RPMI7951 (cell line): ENCODE results near the gene RPS6KC1. TPM values are rescaled to one million over a fixed set of nuclear protein-coding genes. Genes with fewer than 3 reads are reported as not detected.
A peak's percentile ranks its signal among the peaks of the same experiment; 100 is the strongest.
"Not testable (repeated sequence)": the region's sequence is repeated elsewhere in the genome, so short reads cannot be mapped to it uniquely, and the experiment has no call there.

ENCODE experiments used
- DNase-seq: peaks from one replicate; pipeline ENCODE4 v3.0.0-alpha.2; 2012; ENCODE audit warnings: low read depth
- total RNA-seq: library from RNA; depleted of rRNA; stranded (reverse); fragments of >200 nt; shearing (Covaris generic); gene quantifications from 2 replicates; pipeline ENCODE4 v1.2.3, GENCODE V29; 2014

The RPS6KC1 gene
- total RNA-seq, 1 experiment from 2014 or later = 19.3 TPM

DNA sequence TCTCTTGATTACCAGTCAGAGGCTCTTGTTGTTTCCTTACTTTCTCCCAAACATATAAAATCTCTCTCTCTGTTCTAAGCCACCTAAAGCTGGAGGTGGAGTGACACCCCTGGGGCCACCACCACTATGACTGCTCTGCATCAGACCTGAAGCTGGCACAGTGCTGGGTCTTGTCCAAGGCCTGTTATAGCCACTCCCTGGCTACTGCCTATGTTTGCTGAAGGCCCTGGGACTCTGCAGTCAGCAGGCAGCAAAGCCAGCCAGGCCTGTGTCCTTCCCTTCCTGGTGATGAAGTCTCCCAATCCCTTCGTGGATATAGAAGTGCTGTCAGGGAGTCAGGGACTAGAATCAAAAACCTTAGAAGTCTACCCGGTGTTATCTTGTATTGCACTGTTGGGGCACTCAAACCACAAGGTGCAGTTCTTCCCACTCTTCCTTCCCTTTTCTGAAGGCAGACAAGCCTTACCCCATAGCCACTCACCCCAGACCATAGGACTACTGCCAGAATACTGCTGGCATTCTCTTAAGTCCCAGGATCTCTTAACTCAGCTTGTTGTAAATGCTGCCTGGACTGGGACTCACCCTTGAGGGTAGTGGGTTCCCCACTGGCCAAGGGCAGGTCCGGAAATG lies 103.1 kb downstream of the RPS6KC1 start:
- DNase-seq = no peak

DNA sequence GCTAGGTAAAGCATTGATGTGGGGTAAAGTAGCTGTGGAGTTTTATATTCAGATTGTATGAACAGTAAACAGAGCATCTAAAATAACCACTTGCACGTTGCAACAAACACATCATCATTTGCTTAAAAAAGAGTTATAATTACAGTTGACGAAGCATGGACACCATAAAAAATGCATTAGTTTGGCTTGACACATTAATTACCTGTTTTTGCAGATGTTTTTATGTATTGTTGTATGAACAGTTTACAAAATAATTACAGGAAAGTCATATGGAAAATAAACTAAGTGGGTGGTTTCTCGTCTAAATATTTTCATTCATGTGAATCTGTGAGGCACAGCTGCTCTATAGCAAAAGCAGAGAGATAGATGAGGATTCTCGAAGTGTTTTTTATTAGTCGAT lies 108.3 kb downstream of the RPS6KC1 start:
- no peak for DNase-seq

DNA sequence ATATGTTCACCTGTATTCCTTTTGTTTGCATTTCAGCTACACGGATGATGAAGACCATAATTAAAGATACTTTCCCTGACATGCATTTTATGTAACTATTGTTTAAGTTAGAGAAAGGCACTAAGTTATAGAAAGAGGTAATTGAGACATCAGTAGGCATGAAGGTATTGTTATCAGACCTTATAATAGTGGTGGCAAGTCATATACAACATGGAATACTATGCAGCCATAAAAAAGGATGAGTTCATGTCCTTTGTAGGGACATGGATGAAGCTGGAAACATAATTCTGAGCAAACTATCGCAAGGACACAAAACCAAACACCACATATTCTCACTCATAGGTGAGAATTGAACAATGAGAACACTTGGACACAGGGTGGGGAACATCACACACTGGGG lies 109.4 kb downstream of the RPS6KC1 start:
- DNase-seq = not testable (repeated sequence)

DNA sequence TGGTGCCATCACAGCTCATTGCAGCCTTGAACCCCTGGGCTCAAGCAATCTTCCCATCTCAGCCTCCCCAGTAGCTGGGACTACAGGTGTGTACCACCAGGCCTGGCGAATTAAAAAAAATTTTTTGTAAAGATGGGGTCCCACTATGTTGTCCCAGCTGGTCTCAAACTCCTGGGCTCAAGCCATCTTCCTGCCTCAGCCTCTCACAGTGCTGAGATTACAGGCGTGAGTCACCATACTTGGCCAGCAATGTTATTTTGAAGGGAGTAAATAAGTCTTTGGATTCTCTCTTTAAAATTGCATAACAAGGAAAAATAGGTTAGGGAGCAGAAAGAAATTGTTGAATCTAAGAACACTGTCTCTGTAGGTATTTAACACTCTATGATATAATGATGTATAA lies 111.3 kb downstream of the RPS6KC1 start:
- DNase-seq = peak; percentile 20

DNA sequence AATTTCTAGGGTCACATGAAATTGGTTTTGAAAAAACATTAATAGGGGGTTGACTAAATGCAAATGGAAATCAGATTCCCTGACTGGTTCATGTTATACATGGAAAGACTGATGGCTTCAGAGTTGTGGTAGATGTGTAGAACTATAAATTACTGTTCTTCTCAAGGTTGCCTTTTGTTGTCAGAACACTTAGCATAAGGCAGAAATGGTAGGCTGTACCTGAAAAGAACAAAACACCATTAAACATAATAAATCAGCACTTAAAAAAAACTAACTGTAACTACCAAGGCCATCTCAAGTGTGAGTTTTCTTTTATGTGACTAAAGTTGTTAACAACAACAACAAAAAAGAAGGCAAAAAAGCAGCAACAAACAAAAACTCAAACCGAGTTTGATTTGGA lies 111.8 kb downstream of the RPS6KC1 start:
- DNase-seq = no peak

DNA sequence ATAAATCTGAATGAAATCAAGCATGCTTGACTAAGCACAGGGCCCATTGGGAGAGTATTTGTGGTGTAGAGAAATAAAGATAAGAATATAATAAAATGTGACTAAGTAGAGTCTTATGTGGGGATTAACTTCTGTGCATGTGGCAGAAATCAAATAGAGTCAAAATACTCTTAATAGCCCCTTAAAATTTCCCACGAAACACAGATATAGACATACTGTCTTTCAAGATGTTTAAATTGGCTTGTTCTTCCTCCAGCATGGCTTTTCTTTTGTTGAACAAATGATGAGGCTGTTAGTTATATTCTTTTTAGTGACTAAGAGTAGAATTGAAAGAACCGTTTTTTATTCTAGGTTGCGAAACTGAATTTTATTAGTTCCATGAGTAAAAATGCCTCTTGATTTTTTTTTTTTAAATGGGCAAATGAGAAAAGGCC lies 112.3 kb downstream of the RPS6KC1 start:
- DNase-seq = no peak

DNA sequence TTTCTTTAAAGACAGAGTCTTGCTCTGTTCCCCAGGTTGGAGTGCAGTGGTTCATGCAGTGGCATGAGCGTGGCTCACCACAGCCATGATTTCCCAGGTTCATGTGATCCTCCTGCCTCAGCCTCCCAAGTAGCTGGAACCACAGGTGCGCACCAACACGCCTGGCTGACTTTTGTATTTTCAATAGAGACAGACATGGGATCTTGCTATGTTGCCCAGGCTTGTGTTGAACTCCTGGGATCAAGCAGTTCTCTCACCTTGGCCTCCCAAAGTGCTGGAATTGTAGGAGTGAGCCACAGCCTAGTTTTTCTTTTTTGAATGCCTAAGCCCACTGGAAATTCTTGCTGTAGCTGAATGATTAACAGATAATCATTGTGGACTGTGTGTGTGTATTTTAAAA lies 113.5 kb downstream of the RPS6KC1 start:
- no peak for DNase-seq

DNA sequence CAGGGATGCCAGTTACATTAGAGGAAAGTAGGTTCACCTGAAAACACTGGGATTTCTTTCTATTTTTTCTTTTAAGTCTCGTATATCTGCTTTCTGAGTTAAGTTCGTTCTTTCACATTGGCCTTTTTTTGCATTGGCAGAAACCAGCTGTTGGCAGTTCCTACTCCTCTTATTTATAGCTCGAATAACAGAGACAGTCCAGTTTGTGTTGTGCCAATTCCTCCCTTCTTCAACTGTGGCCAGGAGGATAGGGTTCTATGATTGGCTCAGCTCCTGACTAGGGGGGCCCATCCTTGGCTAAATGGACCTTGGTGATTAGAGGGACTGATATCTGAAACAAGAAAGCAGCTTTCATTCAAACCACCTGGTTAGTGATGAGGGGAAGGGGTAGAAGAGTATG lies 115.8 kb downstream of the RPS6KC1 start:
- DNase-seq = no peak

DNA sequence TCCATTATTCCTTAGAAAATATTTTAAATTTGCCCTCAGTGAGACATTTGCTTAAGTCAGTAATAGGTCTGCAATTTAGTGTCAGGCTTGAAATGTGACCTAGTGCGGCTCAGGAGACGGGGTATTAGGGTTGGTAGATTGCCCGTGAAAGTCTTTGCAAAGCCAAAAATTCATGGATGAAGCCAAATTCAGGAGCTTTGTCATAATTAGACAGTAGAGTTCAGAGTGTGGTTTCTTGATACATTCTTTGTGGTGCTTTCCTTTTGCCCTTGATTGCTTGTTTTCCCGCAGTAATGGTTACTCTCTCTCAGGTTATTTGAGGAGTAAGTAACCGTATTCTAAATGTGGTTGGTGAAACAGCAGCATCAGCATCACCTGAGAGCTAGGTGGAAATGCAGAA lies 120.7 kb downstream of the RPS6KC1 start:
- no peak for DNase-seq

DNA sequence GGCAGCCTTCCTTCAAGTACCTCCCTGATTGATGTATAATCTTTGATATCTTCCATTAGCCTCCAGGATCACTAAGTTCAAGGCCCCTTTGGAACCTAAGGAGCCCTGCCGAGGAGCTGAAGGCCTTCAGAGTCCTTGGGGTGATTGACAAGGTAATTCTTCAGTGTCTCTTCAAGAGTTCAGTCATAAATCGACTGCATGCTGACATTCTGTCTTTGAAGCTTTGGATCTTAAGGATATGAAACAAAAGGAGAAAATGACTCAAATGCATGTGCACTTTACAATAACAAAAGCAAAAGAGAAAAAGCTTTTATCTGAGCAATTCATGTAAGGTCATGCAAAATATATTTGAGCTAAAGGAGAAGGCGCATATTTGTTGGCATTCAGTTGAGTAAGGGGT lies 125.3 kb downstream of the RPS6KC1 start:
- no peak for DNase-seq

DNA sequence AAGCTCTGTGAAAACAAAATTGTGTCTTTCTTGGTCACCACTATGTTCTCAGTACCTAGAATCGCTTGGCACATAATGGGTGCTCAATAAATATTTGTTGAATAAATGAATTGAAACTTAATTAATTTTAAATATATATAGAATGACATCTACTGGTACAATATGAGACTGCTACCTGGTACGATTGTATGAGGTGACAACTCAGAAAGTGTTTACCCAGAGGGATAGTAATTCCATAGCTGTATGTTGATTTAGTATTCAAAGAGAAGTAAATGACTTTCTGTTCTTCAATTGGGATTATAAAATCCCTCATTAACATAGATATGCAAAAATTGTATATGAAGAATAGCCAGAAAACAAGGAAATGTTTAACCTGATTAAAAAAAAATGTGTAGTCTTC lies 128.7 kb downstream of the RPS6KC1 start:
- DNase-seq = no peak

DNA sequence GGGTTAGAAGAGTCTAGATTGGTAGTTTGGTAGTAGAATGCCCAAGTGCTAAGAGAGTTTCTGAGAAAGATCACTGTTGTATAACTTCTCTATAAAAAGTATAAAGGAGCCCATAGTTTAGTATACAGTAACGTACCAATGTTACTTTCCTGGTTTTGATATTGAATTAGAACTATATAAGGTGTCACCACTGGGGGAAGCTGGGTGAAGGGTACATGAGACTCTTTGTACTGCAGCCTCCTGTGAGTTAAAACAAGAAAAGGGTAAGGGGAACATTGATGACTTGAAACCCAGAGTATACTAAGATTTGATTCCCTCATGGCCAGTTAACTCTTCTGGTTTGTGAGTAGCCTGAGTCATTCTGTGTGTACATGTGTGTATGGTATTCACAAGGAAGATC lies 129.8 kb downstream of the RPS6KC1 start:
- DNase-seq = no peak

DNA sequence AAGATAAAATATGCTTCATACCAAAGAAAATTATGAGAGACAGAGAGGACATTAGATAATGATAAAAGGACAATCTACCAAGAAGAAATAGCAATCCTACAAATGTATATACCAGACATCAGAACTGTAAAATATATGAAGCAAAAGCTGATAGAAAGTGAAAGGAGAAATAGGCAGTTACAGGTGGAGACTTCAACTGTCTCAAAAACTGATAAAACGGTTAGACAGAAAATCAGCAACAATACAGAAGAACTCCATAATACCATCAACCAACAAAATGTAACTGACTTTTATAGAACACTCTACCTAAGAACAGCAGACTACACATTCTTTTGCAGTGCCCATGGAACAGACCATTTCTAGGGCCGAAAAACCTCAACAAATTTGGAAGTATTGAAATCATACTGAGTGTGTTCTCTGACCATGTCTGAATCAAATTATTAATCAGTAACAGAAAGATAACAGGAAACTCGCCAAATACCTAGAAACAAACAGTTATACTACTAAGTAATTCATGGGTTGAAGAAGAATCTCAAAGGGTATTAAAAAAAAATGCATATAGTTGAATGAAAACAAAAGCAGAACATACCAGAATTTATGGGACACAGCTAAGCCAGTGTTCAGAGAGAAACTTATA lies 132.1 kb downstream of the RPS6KC1 start:
- no peak for DNase-seq

DNA sequence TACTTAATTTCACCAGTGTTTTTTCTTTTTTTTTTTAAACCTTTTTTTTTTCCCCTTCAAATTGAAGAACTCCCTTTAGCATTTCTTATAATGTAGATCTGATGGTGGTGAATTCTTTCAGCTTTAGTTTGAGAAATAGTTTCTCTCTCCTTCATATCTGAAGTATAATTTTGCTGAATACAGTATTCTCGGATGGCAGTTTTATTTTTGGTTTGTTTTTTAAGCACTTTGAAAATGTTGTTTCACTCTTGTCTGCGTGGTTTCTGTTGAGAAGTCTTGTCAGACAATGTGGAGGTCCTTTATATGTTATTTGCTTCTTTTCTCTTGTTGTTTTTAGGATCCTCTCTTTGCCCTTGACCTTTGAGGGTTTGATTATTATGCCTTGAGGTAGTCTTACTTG lies 135.1 kb downstream of the RPS6KC1 start:
- DNase-seq = no peak

DNA sequence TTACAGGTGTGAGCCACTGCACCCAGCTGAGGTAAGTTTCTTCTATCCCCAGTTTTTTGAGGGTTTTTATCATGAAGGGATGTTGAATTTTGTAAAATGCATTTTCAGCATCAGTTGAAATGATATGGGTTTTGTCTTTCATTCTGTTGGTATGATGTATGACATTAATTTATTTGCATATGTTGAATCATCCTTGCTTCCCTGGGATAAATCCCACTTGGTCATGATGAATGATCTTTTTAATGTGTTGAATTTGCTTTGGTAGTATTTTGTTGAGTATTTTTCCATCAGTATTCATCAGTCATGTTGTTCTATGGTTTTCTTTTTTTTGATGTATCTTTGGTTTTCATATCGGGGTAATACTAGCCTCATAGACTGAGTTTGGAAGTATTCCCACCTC lies 141.0 kb downstream of the RPS6KC1 start:
- no peak for DNase-seq

DNA sequence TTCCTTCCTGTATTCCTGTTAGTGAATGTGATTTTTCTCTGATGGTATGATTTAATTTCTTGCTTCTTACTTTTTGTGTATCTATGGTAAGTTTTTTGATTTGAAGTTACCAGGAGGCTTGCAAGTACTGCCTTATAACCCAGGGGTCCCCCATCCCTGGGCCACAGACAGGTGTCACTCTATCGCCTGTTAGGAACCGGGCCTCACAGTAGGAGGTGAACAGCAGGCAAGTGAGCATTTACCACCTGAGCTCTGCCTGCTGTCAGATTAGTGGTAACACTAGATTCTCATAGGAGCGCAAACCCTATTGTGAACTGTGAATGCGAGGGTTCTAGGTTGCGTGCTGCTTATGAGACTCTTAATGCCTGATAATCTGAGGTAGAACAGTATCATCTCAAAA lies 143.3 kb downstream of the RPS6KC1 start:
- no peak for DNase-seq

DNA sequence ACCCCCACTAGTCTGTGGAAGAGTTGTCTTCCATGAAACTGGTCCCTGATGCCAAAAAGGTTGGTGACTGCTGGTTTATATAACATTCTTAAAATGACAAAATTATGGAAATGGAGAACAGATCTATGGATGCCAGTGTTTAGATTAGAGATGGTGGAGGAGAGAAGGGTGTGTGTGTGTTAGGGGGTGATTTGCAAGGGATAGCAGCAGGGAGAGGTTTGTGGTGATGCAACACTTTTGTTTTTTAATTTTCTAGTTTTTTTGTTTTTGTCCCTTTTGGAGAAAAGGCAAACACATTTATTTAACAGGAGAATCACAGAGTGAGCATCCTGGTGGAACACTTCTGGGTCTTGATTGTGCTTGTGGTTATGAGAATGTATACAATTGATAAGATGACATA lies 143.8 kb downstream of the RPS6KC1 start:
- DNase-seq = no peak

DNA sequence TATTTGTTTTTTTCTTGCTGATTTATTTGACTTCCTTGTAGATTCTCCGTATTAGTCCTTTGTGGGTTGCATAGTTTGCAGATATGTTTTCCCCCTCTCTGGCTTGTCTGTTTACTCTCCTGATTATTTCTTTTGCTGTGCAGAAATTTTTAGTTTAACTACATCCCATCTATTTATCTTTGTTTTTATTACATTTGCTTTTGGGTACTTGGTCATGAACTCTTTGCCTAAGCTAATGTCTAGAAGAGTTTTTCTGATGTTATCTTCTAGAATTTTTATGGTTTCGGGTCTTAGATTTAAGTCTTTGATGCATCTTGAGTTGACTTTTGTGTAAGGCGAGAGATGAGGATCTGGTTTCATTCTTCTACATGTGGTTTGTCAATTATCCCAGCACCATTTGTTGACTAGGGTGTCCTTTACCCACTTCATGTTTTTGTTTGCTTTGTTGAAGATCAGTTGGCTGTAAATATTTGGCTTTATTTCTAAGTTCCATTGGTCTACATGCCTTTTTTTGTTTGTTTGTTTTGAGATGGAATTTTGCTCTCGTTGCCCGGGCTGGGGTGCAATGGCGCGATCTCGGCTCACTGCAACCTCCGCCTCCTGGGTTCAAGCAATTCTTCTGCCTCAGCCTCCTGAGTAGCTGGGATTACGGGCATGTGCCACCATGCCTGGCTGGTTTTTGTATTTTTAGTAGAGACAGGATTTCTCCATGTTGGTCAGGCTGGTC lies 145.4 kb downstream of the RPS6KC1 start:
- DNase-seq = not testable (repeated sequence)

DNA sequence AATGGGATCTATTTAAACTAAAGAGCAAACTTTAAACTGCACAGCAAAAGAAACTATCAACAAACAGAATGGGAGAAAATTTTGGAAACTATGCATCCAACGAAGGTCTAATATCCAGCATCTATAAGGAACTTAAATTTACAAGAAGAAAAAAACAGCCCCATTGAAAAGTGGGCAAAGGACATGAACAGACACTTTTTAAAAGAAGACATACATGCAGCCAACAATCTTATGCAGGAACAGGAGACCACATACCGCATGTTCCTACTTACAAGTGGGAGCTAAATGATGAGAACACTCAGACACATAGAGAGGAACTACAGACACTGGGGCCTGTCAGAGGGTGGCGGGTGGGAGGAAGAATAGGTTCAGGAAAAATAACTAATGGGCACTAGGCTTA lies 149.6 kb downstream of the RPS6KC1 start:
- no peak for DNase-seq

DNA sequence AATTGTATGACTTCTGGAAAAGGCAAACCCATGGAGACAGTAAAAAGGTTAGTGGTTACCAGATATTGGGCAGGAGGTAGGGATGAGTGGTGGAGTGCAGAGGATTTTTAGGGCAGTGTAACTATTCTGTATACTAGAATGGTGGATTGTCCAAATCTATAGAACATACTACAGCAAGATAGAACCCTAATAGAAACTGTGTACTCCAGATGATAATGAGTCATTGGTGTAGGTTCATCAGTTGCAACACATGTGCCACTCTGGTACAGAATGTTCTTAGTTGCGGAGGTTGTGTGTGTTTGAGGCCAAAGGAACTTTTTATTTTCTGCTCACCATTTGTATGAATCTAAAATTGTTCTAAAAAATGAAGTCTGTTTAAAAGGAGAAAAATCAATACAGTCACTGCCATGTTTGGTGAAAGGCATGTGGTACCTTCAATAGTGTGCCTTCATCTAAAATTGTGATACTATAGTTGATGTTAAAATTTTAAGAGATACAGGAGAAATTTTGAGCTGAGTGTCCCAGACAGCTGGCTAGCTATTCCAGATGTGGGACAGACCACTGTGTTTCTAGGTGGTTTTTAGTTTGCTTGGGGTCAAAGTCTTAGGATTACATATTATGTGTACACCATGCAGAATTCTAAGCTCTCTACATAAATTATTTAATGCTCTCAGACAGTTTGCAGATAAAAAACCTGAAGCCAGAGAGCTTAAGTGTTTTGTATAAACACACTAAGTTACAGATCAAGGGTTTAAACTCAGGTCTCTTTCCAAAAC lies 150.5 kb downstream of the RPS6KC1 start:
- no peak for DNase-seq

DNA sequence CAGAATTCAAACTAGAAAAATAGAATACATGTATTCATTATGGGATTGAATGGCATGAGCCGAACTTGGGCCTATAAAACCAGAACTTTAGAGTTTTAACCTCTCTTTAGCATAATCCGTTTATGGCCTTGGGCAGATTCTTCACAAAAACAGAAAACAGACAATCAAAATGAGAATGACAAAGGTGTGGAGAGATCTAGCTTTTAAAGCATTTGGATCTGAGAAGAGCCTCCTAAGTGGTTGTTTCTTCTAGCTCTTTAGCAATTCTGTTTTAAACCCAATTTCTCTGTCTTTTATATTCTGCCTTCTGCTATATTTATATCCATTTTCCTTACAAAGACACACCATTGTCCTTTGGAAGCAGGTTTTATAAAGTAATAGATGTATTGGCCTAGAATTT lies 160.2 kb downstream of the RPS6KC1 start:
- DNase-seq = no peak

DNA sequence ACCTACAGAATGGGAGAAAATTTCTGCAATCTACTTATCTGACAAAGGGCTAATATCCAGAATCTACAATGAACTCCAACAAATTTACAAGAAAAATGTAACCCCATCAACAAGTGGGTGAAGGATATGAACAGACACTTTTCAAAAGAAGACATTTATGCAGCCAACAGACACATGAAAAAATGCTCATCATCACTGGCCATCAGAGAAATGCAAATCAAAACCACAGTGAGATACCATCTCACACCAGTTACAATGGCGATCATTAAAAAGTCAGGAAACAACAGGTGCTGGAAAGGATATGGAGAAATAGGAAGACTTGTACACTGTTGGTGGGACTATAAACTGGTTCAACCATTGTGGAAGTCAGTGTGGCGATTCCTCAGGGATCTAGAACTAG lies 168.0 kb downstream of the RPS6KC1 start:
- DNase-seq = not testable (repeated sequence)
